ENCODE results near the gene VLDLR.
"Not testable (repeated sequence)": the region's sequence is repeated elsewhere in the genome, so short reads cannot be mapped to it uniquely, and the experiment has no call there.

The VLDLR gene

GRCh38 chr9:2664174-2665065 is 42.8 kb downstream of the VLDLR start:
- no peak for DNase-seq

GRCh38 chr9:2666569-2666968 is 45.0 kb downstream of the VLDLR start:
- DNase-seq = no peak

- no peak for DNase-seq
Measured at GRCh38 chr9:2673161-2673560, 51.6 kb downstream of the VLDLR start.

DNA sequence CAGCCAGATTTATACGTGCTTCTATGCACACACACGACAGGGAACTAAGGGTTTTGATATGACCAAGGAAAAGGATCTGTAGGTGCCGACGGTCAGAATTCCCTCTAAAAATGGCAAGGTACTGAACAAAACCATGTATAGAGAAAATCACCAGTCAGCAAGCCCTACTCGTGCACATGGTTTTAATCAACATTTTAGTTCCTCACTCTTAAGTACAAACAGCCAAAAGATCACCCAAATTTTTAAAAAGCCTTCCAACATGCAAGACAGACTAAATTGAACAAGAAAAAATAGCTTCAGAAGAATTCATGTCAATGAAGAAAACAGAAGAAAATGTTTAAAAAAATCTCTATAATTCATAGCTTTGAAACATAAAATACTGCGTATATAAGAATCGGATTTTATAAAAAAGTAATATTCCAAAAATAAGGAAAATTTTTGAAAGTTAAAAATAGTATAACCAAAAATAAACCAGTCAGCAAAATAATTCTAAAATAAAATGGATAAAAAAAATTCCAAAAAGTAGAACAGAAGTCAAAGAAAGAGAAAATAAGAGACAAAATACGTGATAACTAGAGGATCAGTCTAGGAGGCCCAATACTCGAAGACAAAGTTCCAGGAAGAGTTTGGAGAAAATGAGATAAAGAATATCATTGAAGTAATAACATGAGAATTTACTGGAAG is 52.7 kb downstream of the VLDLR start:
- no peak for DNase-seq

DNA sequence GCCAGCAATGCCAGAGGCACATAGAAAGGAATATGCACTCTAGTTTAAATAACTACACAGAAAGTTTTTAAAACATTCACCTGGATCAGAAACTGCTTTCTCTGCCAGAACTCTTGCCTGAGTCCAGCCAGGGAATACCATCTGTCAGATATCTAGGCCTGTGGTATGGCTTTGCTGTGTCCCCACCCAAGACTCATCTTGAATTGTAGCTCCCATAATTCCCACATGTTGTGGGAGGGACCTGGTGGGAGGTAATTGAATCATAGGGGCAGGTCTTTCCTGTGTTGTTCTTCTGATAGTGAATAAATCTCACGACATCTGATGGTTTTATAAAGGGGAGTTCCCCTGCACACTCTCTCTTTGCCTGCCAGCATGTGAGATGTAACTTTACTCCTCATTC is 54.2 kb downstream of the VLDLR start:
- no peak for DNase-seq

- DNase-seq = no peak
Measured at GRCh38 chr9:2676466-2676865, 54.9 kb downstream of the VLDLR start.

DNA sequence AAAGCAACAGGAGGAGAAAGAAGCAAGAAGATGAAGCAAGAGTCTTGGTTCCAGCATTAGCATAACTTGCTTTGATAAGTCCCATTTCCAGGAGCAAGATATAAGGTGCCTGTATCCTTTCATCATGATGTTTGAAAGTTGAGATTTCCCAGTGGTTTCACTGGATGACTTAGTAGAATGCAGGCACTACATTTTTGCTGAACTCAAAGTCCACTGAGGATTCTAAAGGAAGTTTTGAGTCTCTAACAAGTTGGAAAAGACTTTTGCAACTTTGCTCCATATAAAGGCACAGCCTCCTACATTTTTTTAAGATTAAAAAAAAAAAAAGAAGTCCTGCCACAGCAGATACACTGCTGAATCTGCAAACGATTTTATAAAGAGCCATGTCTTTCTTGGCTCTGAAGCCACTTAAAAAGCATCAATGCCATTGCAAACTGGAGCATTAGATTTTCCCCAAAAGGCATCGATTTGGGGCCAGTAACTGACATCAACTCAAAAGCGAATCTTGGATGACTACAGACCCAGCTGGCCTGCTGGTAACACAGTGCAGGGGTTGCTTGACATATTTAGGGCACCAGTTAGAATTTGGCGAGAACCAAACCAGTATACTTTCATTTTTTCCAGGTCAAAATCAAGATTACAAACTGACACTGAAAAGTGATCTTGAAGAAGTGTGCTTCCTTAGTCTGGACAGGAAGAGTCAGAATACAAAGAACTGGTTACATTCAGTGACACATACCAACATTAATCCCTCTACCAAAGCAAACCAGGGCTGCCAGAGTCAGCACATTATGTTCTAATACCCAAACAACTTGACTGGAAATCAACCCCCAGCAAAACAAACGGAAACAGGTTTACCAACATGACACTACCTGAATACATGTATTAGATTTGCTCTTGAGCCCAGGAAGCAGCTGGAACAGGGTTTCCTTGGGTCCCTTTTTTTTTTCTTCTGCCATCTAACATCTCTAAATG is 56.6 kb downstream of the VLDLR start:
- DNase-seq = no peak

GRCh38 chr9:2679011-2679410 is 57.4 kb downstream of the VLDLR start:
- DNase-seq = no peak

DNA sequence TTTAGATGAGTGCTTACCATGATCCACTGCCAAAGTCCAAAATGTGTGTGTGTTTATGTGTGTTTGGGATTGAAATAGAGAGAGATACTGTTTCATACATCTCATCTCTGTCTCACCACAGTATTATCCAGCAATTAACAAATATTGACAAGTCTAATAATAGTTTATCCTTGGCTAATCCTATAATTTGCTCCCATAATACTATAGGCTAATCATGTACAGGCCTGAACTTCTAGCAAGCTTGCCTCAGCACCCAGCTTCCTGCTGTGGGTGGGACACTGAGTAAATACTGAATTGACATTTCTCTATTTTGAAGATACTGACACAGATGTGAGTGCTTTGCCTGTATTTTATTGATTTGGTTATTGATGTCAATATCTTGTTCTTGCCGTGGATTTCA is 60.4 kb downstream of the VLDLR start:
- DNase-seq = no peak

DNA sequence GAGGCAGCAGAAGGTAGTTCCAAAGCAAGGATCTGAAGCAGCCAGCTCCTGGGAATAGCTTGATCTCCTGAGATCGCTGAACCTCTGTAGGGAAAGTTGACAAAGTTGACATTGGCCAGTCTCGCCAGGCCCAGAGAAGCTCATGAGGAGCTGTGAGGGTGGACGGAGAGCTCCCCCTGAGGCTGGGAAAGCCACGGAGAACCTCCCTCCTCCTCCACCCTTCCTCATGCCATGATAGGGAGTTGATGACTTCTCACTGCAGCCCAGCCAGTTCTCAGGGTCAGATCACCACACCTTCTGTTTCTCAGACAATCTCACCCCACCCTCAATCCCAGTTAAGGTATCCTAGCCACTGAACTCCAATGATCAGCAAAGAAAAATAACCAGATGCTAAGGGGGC is 65.3 kb downstream of the VLDLR start:
- DNase-seq = no peak

- DNase-seq = no peak
Measured at GRCh38 chr9:2688636-2689035, 67.0 kb downstream of the VLDLR start.

- no peak for DNase-seq
Measured at GRCh38 chr9:2691212-2691611, 69.6 kb downstream of the VLDLR start.

GRCh38 chr9:2691626-2692025 is 70.0 kb downstream of the VLDLR start:
- DNase-seq = no peak

GRCh38 chr9:2693056-2693455 is 71.5 kb downstream of the VLDLR start:
- DNase-seq = no peak

- no peak for DNase-seq
Measured at GRCh38 chr9:2697492-2697891, 75.9 kb downstream of the VLDLR start.

- no peak for DNase-seq
Measured at GRCh38 chr9:2700398-2700797, 78.8 kb downstream of the VLDLR start.

- no peak for DNase-seq
Measured at GRCh38 chr9:2700909-2701550, 79.4 kb downstream of the VLDLR start.

GRCh38 chr9:2704504-2704903 is 82.9 kb downstream of the VLDLR start:
- DNase-seq = no peak

DNA sequence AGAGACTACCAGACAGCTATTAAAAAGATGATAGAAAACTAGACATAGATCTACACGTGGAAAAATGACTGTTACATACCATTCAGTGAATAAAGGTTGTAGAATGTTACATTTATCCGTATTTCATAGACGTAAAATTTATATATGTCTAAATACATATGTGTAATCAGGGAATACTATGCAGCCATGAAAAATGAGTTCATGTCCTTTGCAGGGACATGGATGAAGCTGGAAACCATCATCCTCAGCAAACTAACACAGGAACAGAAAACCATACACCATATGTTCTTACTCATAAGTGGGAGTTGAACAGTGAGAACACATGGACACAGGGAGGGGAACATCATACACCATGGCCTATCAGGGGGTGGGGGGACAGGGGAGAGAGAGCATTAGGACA is 85.7 kb downstream of the VLDLR start:
- DNase-seq = not testable (repeated sequence)
